Tibial nerve (tissue), 4 donors: ENCODE results near the gene COL19A1. TPM values are rescaled to one million over a fixed set of nuclear protein-coding genes. Genes with fewer than 3 reads are reported as not detected.

Experiments used
- DNase-seq, 2 donors: peaks; one replicate each; pipeline ENCODE4 v3.0.0-alpha.2; 2019; ENCODE audit warnings: low spot score in 2 of 2
- H3K27ac ChIP-seq, 4 donors: fragments of 200-600 bp; sonication (generic) in 3 of 4; one replicate each; pipeline ENCODE4 v1.5.1; 2017 to 2019; ENCODE audit warnings: mild to moderate bottlenecking in 1 of 4
- H3K27me3 ChIP-seq, 2 donors: fragments of 200-600 bp; sonication (generic) in 1 of 2; one replicate each; pipeline versions ENCODE4 v1.5.1 to v1.6.0; 2017 to 2019
- H3K36me3 ChIP-seq, 3 donors: fragments of 200-600 bp; sonication (generic); one replicate each; pipeline ENCODE4 v1.5.1; 2018 to 2019
- H3K4me1 ChIP-seq, 4 donors: fragments of 200-600 bp; sonication (generic) in 3 of 4; one replicate each; pipeline ENCODE4 v1.5.1; 2017 to 2019
- H3K4me3 ChIP-seq, 4 donors: fragments of 200-600 bp; sonication (generic) in 3 of 4; one replicate each; pipeline ENCODE4 v1.5.1; 2017 to 2019; ENCODE audit warnings: mild to moderate bottlenecking in 1 of 4, moderate library complexity in 1 of 4
- H3K9me3 ChIP-seq, 4 donors: fragments of 200-600 bp; sonication (generic) in 3 of 4; one replicate each; pipeline ENCODE4 v1.5.1; 2017 to 2019
- EP300 ChIP-seq, 2 donors: sonication (generic); formaldehyde crosslinking; IDR thresholded peaks; one replicate each; pipeline ENCODE4 v1.6.1; 2017; ENCODE audit warnings: antibody characterized with exemption in 2 of 2, mild to moderate bottlenecking in 1 of 2
- POLR2A ChIP-seq, 2 donors: fragments of 450-650 bp; IDR thresholded peaks; one replicate each; pipeline ENCODE4 v1.6.1; 2017; ENCODE audit warnings: antibody characterized with exemption in 2 of 2, mild to moderate bottlenecking in 2 of 2, moderate library complexity in 2 of 2
- WGBS, 2 donors: methylation state at CpG; one replicate each; pipeline ENCODE4 v1.1.5; 2018; 5-methylcytosine and 5-hydroxymethylcytosine counted together
- total RNA-seq, 4 donors: library from RNA; depleted of rRNA; stranded (reverse); fragments of >200 nt; gene quantifications; one replicate each; pipeline ENCODE4 v1.1.0, GENCODE V29; 2016
- TF ChIP-seq, protein P1 (sequence below), 5 experiments: fragments of 200-600 bp in 3 of 5; fragments of 450-650 bp in 2 of 5; sonication (generic) in 3 of 5; IDR thresholded peaks; one replicate each; pipeline ENCODE4 v1.5.1; 2016 to 2019; ENCODE audit warnings: antibody characterized with exemption in 5 of 5, mild to moderate bottlenecking in 3 of 5, moderate library complexity in 2 of 5

Gene COL19A1
- total RNA-seq, 4 donors from 2014 or later: under 0.01 to 0.42 TPM; not detected in 2

DNA sequence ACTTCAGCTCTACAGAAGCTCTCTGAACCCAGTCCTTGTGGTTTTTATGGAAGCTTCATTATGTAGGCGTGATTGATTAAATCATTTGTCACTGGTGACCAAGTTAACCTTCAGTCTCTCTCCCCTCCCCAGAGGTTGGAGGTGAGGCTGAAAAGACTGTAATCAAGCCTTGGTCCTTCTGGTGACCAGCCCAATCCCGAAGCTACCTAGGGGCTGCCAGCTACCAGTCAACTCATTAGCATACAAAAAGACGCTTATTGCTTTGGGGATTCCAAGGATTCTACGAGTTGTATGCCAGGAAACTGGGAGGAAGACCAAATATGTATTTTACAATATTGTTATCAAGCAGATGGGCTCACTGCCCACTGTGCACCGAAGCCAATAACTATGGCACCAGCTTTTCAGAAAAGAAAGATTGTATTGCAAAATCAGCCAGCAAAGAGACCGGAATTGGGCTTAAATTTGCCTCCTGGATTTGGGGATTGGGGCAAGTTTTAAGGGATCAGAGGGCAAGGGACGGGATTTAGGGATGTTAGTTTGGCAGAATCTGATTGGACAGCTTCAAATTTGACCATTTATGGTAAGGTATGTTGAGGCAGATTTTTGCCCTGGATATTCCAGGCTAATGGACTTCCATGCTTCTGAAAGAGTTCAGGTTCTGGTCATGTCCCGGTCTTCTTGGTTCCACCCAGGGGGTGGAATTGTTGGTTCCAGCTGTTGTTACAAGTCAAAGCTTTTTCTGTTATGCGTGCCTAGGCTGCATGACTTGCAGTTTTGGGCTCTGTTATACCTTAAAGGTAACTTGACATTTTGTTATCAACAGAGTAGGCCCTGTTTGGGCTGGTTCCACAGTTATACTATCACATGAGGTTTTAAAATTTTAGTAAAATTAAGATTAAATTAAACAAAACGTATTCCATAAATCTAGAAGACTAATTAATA, 269.1 kb downstream of the COL19A1 start:
- Histone ChIP-seq H3K4me1 (no peaks in the 10 kb centered on the region), H3K4me3 (no peak overlapping the region), H3K36me3 (no peaks in the 10 kb centered on the region), H3K27ac (no peak overlapping the region), H3K9me3 (no peaks in the 10 kb centered on the region), H3K27me3 (no peaks in the 10 kb centered on the region)
- no peak for DNase-seq
- WGBS, 2 donors: 78 to 82% methylated on average over 10 of the region's 10 CpGs
- TF ChIP-seq POLR2A (IDR thresholded peaks at IDR 0.05): no peak
- TF ChIP-seq EP300 (IDR thresholded peaks at IDR 0.05): no peak

DNA sequence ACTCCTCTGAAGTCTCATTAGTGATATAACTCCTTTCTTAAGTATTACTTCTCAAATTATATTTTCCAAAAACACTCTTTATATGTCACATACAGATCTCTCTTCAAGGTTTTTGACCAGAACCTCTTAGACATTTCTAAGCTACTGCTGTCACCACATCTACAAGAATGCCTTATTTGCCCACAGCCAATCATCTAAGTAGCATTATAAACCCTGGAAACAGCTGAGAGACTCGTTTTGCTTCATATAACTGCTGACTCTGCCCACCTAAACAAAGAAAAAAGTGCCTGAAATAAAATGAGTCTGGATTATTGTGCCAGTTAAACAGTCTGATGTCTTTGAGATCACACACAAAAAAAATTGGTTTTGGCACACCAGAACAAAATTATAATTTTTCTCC, 270.6 kb downstream of the COL19A1 start:
- no peaks in the 10 kb centered on the region for H3K36me3 ChIP-seq
- no peaks in the 10 kb centered on the region for H3K27me3 ChIP-seq
- no peak overlapping the region for H3K27ac ChIP-seq
- TF ChIP-seq EP300 (IDR thresholded peaks at IDR 0.05): no peak
- TF ChIP-seq, protein P1, sequence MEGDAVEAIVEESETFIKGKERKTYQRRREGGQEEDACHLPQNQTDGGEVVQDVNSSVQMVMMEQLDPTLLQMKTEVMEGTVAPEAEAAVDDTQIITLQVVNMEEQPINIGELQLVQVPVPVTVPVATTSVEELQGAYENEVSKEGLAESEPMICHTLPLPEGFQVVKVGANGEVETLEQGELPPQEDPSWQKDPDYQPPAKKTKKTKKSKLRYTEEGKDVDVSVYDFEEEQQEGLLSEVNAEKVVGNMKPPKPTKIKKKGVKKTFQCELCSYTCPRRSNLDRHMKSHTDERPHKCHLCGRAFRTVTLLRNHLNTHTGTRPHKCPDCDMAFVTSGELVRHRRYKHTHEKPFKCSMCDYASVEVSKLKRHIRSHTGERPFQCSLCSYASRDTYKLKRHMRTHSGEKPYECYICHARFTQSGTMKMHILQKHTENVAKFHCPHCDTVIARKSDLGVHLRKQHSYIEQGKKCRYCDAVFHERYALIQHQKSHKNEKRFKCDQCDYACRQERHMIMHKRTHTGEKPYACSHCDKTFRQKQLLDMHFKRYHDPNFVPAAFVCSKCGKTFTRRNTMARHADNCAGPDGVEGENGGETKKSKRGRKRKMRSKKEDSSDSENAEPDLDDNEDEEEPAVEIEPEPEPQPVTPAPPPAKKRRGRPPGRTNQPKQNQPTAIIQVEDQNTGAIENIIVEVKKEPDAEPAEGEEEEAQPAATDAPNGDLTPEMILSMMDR (IDR thresholded peaks at IDR 0.05): no peak
- no peak for TF ChIP-seq POLR2A (IDR thresholded peaks at IDR 0.05)
- no peaks in the 10 kb centered on the region for H3K4me1 ChIP-seq
- no peaks in the 10 kb centered on the region for H3K9me3 ChIP-seq
- no peak for DNase-seq
- WGBS, 2 donors: 31 to 38% methylated on average over 1 of the region's 1 CpG
- no peak overlapping the region for H3K4me3 ChIP-seq

DNA sequence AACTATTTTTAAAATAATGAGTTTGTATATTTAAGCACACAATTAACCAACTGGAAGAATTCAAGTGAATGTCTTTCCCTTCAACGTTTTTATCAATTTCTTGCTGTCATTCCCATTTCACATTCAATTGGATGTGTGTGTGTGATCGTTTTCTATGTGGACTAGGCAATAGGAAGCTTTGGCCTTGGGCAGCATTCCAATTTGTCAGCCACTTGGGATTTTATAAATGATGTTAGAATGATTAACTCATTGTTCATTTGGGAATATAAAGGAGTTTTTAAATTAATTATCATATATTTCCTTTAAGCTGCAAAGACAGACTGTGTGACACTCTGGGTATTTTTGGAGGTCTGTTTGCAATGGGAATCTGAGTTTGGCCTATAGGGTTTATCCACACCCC, 274.1 kb downstream of the COL19A1 start:
- Histone ChIP-seq H3K4me1 (no peaks in the 10 kb centered on the region), H3K4me3 (no peak overlapping the region), H3K36me3 (no peaks in the 10 kb centered on the region), H3K9me3 (no peaks in the 10 kb centered on the region), H3K27ac (no peak overlapping the region), H3K27me3 (no peaks in the 10 kb centered on the region)
- TF ChIP-seq EP300 (IDR thresholded peaks at IDR 0.05): no peak
- TF ChIP-seq, protein P1 (IDR thresholded peaks at IDR 0.05): no peak
- no peak for TF ChIP-seq POLR2A (IDR thresholded peaks at IDR 0.05)
- whole genome bisulfite sequencing, 2 donors: 25% methylated on average over 2 of the region's 2 CpGs
- DNase-seq: no peak

DNA sequence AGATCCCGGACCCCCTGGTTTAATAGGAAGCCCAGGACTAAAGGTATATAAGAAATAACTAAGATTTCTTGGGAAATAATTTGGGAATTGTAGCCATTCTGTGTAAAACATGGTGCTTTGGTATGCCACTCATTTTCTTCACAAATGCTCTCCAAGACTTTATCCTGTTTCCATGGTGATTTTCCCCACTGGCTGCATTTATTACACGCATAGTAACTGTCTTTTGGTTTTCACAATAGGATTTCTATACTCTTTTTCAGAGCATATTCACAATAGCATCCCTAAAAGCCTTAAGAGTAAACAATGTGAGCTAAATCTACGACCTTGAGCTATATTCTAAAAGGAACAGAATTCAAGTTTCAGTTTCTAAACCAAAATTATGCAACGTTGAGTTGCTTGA, 275.7 kb downstream of the COL19A1 start:
- no peak for DNase-seq
- no peak for TF ChIP-seq POLR2A (IDR thresholded peaks at IDR 0.05)
- TF ChIP-seq, protein P1 (IDR thresholded peaks at IDR 0.05): no peak
- TF ChIP-seq EP300 (IDR thresholded peaks at IDR 0.05): no peak
- WGBS, 2 donors: 65 to 73% methylated on average over 4 of the region's 4 CpGs
- no peak overlapping the region for H3K4me3 ChIP-seq
- H3K27ac ChIP-seq: no peak overlapping the region
- H3K4me1 ChIP-seq: no peaks in the 10 kb centered on the region
- no peaks in the 10 kb centered on the region for H3K27me3 ChIP-seq
- no peaks in the 10 kb centered on the region for H3K36me3 ChIP-seq
- H3K9me3 ChIP-seq: no peaks in the 10 kb centered on the region

DNA sequence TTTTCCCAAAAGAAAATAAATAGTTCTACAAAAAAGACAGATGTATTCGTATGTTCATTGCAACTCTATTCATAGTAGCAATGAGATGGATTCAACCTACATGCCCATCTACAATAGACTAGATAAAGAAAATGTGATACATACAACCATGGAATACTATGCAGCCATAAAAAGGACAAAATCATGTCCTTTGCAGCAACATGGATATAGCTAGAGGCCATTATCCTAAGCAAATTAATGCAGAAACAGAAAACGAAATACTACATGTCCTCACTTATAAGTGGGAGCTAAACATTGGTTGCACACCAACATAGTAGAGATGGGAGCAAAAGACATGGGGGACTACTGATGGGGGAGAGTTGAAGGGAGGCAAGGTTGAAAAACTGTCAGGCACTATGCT, 278.8 kb downstream of the COL19A1 start:
- no peak for DNase-seq
- no peaks in the 10 kb centered on the region for H3K36me3 ChIP-seq
- no peak overlapping the region for H3K4me3 ChIP-seq
- H3K4me1 ChIP-seq: no peaks in the 10 kb centered on the region
- H3K9me3 ChIP-seq: no peaks in the 10 kb centered on the region
- no peak for TF ChIP-seq EP300 (IDR thresholded peaks at IDR 0.05)
- TF ChIP-seq, protein P1 (IDR thresholded peaks at IDR 0.05): no peak
- no peak for TF ChIP-seq POLR2A (IDR thresholded peaks at IDR 0.05)
- 78 to 82% methylated on average over 2 of the region's 2 CpGs for WGBS, 2 donors
- no peak overlapping the region for H3K27ac ChIP-seq
- H3K27me3 ChIP-seq: no peaks in the 10 kb centered on the region
